B cell (primary cell): Measurements from ENCODE around the gene UBXN10. TPM values are rescaled to one million over a fixed set of nuclear protein-coding genes. Genes with fewer than 3 reads are reported as not detected.

ENCODE experiments used
- ATAC-seq: fragments of 200-7000 bp; cut with Tn5 transposase; one replicate; pipeline ENCODE4 v1.10.0; 2021; ENCODE audit warnings: low read depth, mild to moderate bottlenecking, moderate number of reproducible peaks, moderate library complexity
- CTCF ChIA-PET: fragments of 350-600 bp; sonication (Branson Sonifier 250); formaldehyde crosslinking; loops from one replicate; lab custom pipeline; 2021; ENCODE audit warnings: antibody characterized with exemption, inconsistent platforms; lab: Charles Lee
- POLR2A ChIA-PET: fragments of 350-600 bp; sonication (Branson Sonifier 250); formaldehyde crosslinking; loops from one replicate; lab custom pipeline; 2021; ENCODE audit warnings: antibody characterized with exemption; lab: Charles Lee
- DNase-seq: peaks from one replicate; pipeline ENCODE4 v3.0.0; 2013
- H2AFZ ChIP-seq: 2 replicates; pipeline ENCODE4 v1.6.1; 2012; ENCODE audit warnings: mild to moderate bottlenecking, low read depth, low read length; ENCODE audit not compliant: insufficient read depth, poor library complexity, severe bottlenecking
- H3K27ac ChIP-seq, 2 donors: 1 replicate in 1 of 2; 2 replicates in 1 of 2; pipeline ENCODE4 v1.5.1; 2012 to 2013; ENCODE audit warnings: low read length in 2 of 2, mild to moderate bottlenecking in 2 of 2, moderate library complexity in 1 of 2
- H3K27me3 ChIP-seq, 4 experiments: fragments of 200-600 bp in 1 of 4; sonication (generic) in 1 of 4; replicated peaks in 1 of 4; 1 replicate in 2 of 4; 2 replicates in 2 of 4; pipeline versions ENCODE4 v1.6.1 to v1.7.0; 2013 to 2016; ENCODE audit warnings: low read length in 3 of 4, mild to moderate bottlenecking in 2 of 4, mixed read lengths in 1 of 4, moderate library complexity in 1 of 4; ENCODE audit not compliant: insufficient read depth in 4 of 4, control insufficient read depth in 3 of 4; ENCODE audit errors: control extremely low read depth in 1 of 4
- H3K36me3 ChIP-seq, 2 experiments: replicated peaks in 1 of 2; 1 replicate in 1 of 2; 2 replicates in 1 of 2; pipeline versions ENCODE4 v1.6.1 to v1.7.1; 2013; ENCODE audit warnings: low read length in 1 of 2; ENCODE audit not compliant: insufficient read depth in 2 of 2, control insufficient read depth in 1 of 2; ENCODE audit errors: control extremely low read depth in 1 of 2, extremely low read depth in 1 of 2
- H3K4me1 ChIP-seq, 2 donors: fragments of 200-600 bp in 1 of 2; sonication (generic) in 1 of 2; 1 replicate in 1 of 2; 2 replicates in 1 of 2; pipeline versions ENCODE4 v1.5.1 to v1.6.1; 2013 to 2017; ENCODE audit warnings: low read length in 2 of 2; ENCODE audit not compliant: control insufficient read depth in 2 of 2, insufficient read depth in 2 of 2
- H3K4me2 ChIP-seq: replicated peaks from 2 replicates; pipeline ENCODE3; 2012; ENCODE audit warnings: mild to moderate bottlenecking, low read depth, low read length; ENCODE audit not compliant: poor library complexity, severe bottlenecking
- H3K4me3 ChIP-seq, 5 experiments: fragments of 200-600 bp in 1 of 5; sonication (generic) in 1 of 5; 1 replicate in 3 of 5; 2 replicates in 2 of 5; pipeline versions ENCODE4 v1.5.1 to v1.7.0; 2011 to 2016; ENCODE audit warnings: low read length in 4 of 5, mild to moderate bottlenecking in 4 of 5, low read depth in 2 of 5, control low read depth in 1 of 5, moderate library complexity in 1 of 5; ENCODE audit not compliant: insufficient read depth in 1 of 5; ENCODE audit errors: control extremely low read depth in 1 of 5, extremely low read depth in 1 of 5
- H3K79me2 ChIP-seq: fragments of 200-600 bp; sonication (generic); one replicate; pipeline ENCODE4 v1.6.0; 2016; ENCODE audit warnings: low read length; ENCODE audit not compliant: control insufficient read depth, insufficient read depth
- H3K9ac ChIP-seq: fragments of 200-600 bp; sonication (generic); 2 replicates; pipeline ENCODE4 v1.6.1; 2017; ENCODE audit warnings: mild to moderate bottlenecking, low read length, moderate library complexity
- H3K9me3 ChIP-seq, 3 donors: one replicate each; pipeline versions ENCODE4 v1.6.1 to v1.7.1; 2013; ENCODE audit warnings: low read length in 2 of 3; ENCODE audit not compliant: control insufficient read depth in 2 of 3, insufficient read depth in 1 of 3; ENCODE audit errors: control extremely low read depth in 1 of 3
- H4K20me1 ChIP-seq: 2 replicates; pipeline ENCODE4 v1.6.0; 2012; ENCODE audit warnings: mild to moderate bottlenecking, low read length; ENCODE audit not compliant: insufficient read depth, control insufficient read depth, poor library complexity, severe bottlenecking
- H3K27ac Mint-ChIP-seq: one replicate; pipeline ENCODE4 v1.8.0; 2021; ENCODE audit warnings: mixed read lengths
- H3K27me3 Mint-ChIP-seq: one replicate; pipeline ENCODE4 v1.8.0; 2021; ENCODE audit warnings: mixed read lengths
- H3K4me1 Mint-ChIP-seq: one replicate; pipeline ENCODE4 v1.8.0; 2021; ENCODE audit warnings: mixed read lengths
- H3K4me3 Mint-ChIP-seq: one replicate; pipeline ENCODE4 v1.8.0; 2021; ENCODE audit warnings: mixed read lengths
- H3K9me3 Mint-ChIP-seq: one replicate; pipeline ENCODE4 v1.8.0; 2022; ENCODE audit warnings: mixed read lengths; ENCODE audit not compliant: insufficient read depth
- CTCF ChIP-seq: fragments of 200-600 bp; IDR thresholded peaks from one replicate; pipeline ENCODE4 v1.8.0; 2022; ENCODE audit warnings: antibody characterized with exemption, mild to moderate bottlenecking
- EZH2 ChIP-seq: IDR thresholded peaks from 2 replicates; pipeline ENCODE4 v1.6.1; 2012; ENCODE audit warnings: borderline replicate concordance, low read depth, mild to moderate bottlenecking, moderate library complexity, low read length; ENCODE audit not compliant: insufficient read depth, poor library complexity, severe bottlenecking
- WGBS: methylation state at CpG from one replicate; pipeline ENCODE4 v1.1.5; 2013; ENCODE audit warnings: missing lambda C conversion rate; ENCODE audit not compliant: insufficient coverage; 5-methylcytosine and 5-hydroxymethylcytosine counted together
- intact Hi-C: fragments of 100-400 bp; cut with micrococcal nuclease; formaldehyde crosslinking; loops from one replicate; pipeline ENCODE4 v1.10.0; 2022
- polyA plus RNA-seq: library from polyadenylated mRNA; depleted of rRNA; stranded (reverse); fragments of >200 nt; gene quantifications from 2 replicates; pipeline ENCODE4 v1.2.3, GENCODE V29; 2012
- total RNA-seq, 2 donors: library from RNA; stranded (reverse); fragments of 120-200 nt in 1 of 2; gene quantifications; 1 replicate in 1 of 2; 2 replicates in 1 of 2; pipeline versions ENCODE4 v1.2.3 to v1.2.4, GENCODE V29; 2013 to 2022

Gene UBXN10
- total and polyA plus RNA-seq, 2 donors (not counting 1 experiment from before 2014, with no cell fraction given), result 0.07 to 0.25 TPM

- Histone ChIP-seq H2AFZ (no peak overlapping the region), H3K9me3 (no peaks in the 10 kb centered on the region), H4K20me1 (no peaks in the 10 kb centered on the region), H3K27ac (no peak overlapping the region), H3K27me3 (peaks cover 0 to 27% (median 8%) of the 10 kb centered on the region in 4 experiments), H3K4me3 (no peak overlapping the region), H3K9ac (no peak overlapping the region), H3K79me2 (no peaks in the 10 kb centered on the region), H3K4me1 (peaks cover 4 to 5% of the 10 kb centered on the region in 2 donors), H3K36me3 (no peaks in the 10 kb centered on the region), H3K4me2 (no peak overlapping the region)
- peaks cover 6% of the 10 kb centered on the region for H3K4me1 Mint-ChIP-seq
- no peaks in the 10 kb centered on the region for H3K9me3 Mint-ChIP-seq
- intact Hi-C loops, result no loop called here
- DNase-seq (no peak), ATAC-seq (no peak)
- WGBS, result 43% methylated on average over 3 of the region's 3 CpGs
- peaks cover 46% of the 10 kb centered on the region for H3K27me3 Mint-ChIP-seq
- TF ChIP-seq EZH2 (no peak), CTCF (no peak)
- no peak overlapping the region for H3K27ac Mint-ChIP-seq
- ChIA-PET CTCF (interaction anchor here (1.4 to 1.6 kb wide), 3 partner anchors 10 to 284 kb away, joined by 3 to 5 read pairs (median 4); no protein-coding TSS in a partner anchor), POLR2A (no interaction called here)
- H3K4me3 Mint-ChIP-seq, result no peak overlapping the region
These were observed 13.5 kb downstream of the UBXN10 start for GRCh38 chr1:20199403-20199802.

GRCh38 chr1:20199840-20200239 is 13.9 kb downstream of the UBXN10 start:
- Histone ChIP-seq H3K4me1 (peaks cover 3 to 4% of the 10 kb centered on the region in 2 donors), H4K20me1 (no peaks in the 10 kb centered on the region), H3K79me2 (no peaks in the 10 kb centered on the region), H3K4me2 (no peak overlapping the region), H3K4me3 (no peak overlapping the region), H3K36me3 (no peaks in the 10 kb centered on the region), H3K27me3 (peaks cover 0 to 27% (median 6%) of the 10 kb centered on the region in 4 experiments), H3K27ac (no peak overlapping the region), H2AFZ (no peak overlapping the region), H3K9me3 (no peaks in the 10 kb centered on the region), H3K9ac (no peak overlapping the region)
- ChIA-PET POLR2A (no interaction called here), CTCF (interaction anchor here (1.4 to 1.6 kb wide), 3 partner anchors 11 to 284 kb away, joined by 3 to 5 read pairs (median 4); no protein-coding TSS in a partner anchor)
- Mint-ChIP-seq H3K9me3 (no peaks in the 10 kb centered on the region), H3K27me3 (peaks cover 48% of the 10 kb centered on the region), H3K27ac (no peak overlapping the region), H3K4me3 (no peak overlapping the region), H3K4me1 (peaks cover 4% of the 10 kb centered on the region)
- intact Hi-C loops, result no loop called here
- no peak for TF ChIP-seq CTCF
- ATAC-seq (no peak), DNase-seq (no peak)
- 48% methylated on average over 2 of the region's 2 CpGs for WGBS
